ENCODE data around the gene TSACC. TPM values are rescaled to one million over a fixed set of nuclear protein-coding genes. Genes with fewer than 3 reads are reported as not detected.
A peak's percentile ranks its signal among the peaks of the same experiment; 100 is the strongest.

Gene TSACC
- total and polyA plus RNA-seq, 9 of the 15 experiments (the other 6 are each of a cell fraction or from before 2014, with no cell fraction given): 0.45 to 7.4 (median 2.6) TPM

- TF ChIP-seq ZNF280A (IDR thresholded peaks at IDR 0.05; ENCODE audit: low read depth, partially characterized antibody) (no peak), TAL1 (IDR thresholded peaks at IDR 0.05) (no peak), ZNF408 (CRISPR knock-in tag; IDR thresholded peaks at IDR 0.05; ENCODE audit: low read depth) (no peak), ZNF384 (IDR thresholded peaks at IDR 0.05; ENCODE audit: low read depth, low read length) (0 out of 2 replicates have a peak, but pooled peaks have one; percentile 11), HDAC3 (IDR thresholded peaks at IDR 0.05; ENCODE audit: borderline replicate concordance, partially characterized antibody) (no peak), CSDE1 (IDR thresholded peaks at IDR 0.05) (no peak), ATF6 (CRISPR knock-in tag; IDR thresholded peaks at IDR 0.05) (no peak), RBM34 (IDR thresholded peaks at IDR 0.05; ENCODE audit: borderline replicate concordance, insufficient read depth, low read length) (no peak), PHF8 (IDR thresholded peaks at IDR 0.05; ENCODE audit: borderline replicate concordance, low read length) (no peak; the same call in 1 of the 2 replicates), TAF15 (IDR thresholded peaks at IDR 0.05; ENCODE audit: low read depth, low read length) (no peak), ZNF644 (tag; IDR thresholded peaks at IDR 0.05; ENCODE audit: low read depth) (no peak), SMAD1 (IDR thresholded peaks at IDR 0.05; ENCODE audit: low read depth, low read length, partially characterized antibody) (no peak), ZBTB1 (CRISPR knock-in tag; IDR thresholded peaks at IDR 0.05; ENCODE audit: borderline replicate concordance, low read depth) (no peak), TEAD2 (tag; IDR thresholded peaks at IDR 0.05) (no peak), MYBL2 (IDR thresholded peaks at IDR 0.05; ENCODE audit: low read depth) (no peak), MYBL2 (CRISPR knock-in tag; IDR thresholded peaks at IDR 0.05; ENCODE audit: borderline replicate concordance) (no peak), ZNF57 (CRISPR knock-in tag; IDR thresholded peaks at IDR 0.05) (no peak), STAT6 (CRISPR knock-in tag; IDR thresholded peaks at IDR 0.05) (no peak), CREM (IDR thresholded peaks at IDR 0.05; ENCODE audit: low read depth) (peak; percentile 95), POLR3G (IDR thresholded peaks at IDR 0.05; ENCODE audit: extremely low read depth, insufficient read length, insufficient replicate concordance) (no peak), HNRNPK (IDR thresholded peaks at IDR 0.05; ENCODE audit: low read depth, low read length, poor library complexity, severe bottlenecking) (no peak), FIP1L1 (IDR thresholded peaks at IDR 0.05; ENCODE audit: low read depth, low read length, poor library complexity, severe bottlenecking) (no peak)
These were observed at the start of gene TSACC, which contains the start of gene CCT3 (continued) for GRCh38 chr1:156338180-156338976.

All from K562 (cell line).